Eye (tissue), 1 donor: ENCODE data around the gene OMP.

Experiments used
- DNase-seq: peaks from one replicate; pipeline ENCODE4 v3.0.0-alpha.2; 2015

Gene OMP

DNA sequence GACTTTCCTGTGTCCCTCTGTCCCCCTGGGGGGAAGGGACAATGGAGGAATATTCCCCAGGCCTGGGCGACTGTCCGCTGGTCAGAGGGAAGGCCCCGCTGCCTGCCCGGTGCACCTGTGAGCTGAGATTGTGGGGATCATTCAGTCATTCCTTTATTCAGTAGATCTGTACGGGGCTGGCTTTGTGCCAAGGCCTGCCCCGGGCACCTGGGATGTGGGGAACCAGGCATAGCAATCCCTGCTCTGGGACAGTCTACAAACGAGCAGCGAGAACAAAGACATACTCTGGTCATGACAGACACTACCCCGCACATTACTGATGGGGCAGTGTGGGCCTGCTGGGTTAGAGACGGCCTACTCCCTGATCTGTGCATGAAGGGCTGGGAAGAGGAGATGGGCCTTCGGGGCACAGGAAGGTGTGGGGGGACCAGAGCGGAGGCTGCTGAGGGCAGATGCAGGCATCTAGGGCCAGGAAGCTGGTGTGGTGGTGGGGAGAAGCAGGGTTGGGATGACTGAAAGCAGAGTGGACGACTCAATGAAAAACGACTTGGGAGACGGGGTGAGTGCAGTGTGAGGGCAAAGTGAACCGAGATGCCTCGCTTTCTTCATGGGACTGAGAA is 23.6 kb downstream of the OMP start:
- no peak for DNase-seq

- no peak for DNase-seq
These were observed 24.2 kb downstream of the OMP start for GRCh38 chr11:77126861-77127234.

DNA sequence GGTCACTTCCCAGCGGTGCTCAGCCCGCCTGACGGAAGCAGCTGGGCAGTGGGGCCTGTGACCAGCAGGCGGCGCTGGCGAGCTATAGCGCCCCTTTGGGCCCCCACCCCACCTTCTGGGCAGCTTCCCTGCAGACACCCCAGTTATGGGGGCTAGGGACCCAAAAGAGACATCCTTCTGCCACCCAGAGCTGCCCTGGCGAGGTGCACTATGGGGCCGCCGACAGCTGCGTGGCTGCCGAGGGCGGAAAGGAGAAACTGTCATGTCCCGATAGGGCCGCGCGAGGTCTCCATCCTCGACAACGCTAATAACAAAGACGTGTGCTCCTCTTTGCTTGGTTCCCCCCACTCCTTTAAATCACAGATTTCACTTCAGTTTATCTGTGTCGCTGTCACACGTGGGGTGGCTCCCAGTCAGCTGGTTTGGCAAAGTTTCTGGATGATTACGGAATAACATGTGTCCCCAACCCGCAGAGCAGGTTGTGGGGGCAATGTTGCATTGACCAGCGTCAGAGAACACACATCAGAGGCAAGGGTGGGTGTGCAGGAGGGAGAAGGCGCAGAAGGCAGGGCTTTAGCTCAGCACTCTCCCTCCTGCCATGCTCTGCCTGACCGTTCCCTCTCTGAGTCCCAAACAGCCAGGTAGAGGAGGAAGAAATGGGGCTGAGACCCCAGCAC is 24.7 kb downstream of the OMP start:
- DNase-seq: peak; percentile 90

GRCh38 chr11:77127920-77128691 is 25.5 kb downstream of the OMP start, which contains the start of gene MYO7A:
Gene MYO7A, plus strand, starts transcription at chr11:77128246. Its CDS starts 2,389 bp downstream, at chr11:77130635.
- DNase-seq: peak; percentile 86

DNA sequence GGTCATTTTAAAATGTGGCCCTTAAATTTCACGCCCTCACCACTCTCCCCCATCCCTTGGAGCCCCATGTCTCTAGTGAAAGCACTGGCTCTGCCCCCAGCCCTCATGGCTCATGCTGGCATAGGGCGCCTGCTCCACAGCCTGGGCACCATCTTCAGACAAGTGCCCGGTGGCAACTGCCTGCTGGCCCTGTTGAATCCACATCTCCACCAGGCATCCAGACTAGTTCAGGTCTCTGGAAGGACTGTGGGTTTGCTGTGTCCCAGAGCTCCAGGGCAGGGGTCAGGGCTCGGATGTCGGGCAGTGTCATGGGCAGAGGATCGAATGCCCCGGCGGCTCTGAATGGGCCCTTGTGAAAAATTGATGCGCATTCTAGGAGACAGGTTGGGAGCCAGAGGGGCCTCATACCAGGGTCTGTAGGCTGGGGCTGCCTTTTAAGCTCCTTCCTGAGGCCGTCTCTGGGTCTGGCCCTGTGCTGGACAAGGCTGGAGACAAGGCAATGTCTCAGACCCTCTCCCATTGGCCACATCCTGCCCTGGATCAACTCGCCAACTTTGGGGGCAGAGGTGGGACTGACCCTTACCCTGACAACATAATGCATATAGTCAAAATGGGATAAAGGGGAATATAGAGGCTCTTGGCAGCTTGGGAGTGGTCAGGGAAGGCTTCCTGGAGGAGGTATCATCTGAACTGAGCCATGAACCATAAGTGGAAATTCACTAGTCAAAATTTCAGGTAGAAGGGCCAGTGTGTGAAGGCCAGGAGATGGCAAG is 26.6 kb downstream of the OMP start:
- no peak for DNase-seq

- no peak for DNase-seq
These were observed 27.5 kb downstream of the OMP start for GRCh38 chr11:77129842-77130756.

DNA sequence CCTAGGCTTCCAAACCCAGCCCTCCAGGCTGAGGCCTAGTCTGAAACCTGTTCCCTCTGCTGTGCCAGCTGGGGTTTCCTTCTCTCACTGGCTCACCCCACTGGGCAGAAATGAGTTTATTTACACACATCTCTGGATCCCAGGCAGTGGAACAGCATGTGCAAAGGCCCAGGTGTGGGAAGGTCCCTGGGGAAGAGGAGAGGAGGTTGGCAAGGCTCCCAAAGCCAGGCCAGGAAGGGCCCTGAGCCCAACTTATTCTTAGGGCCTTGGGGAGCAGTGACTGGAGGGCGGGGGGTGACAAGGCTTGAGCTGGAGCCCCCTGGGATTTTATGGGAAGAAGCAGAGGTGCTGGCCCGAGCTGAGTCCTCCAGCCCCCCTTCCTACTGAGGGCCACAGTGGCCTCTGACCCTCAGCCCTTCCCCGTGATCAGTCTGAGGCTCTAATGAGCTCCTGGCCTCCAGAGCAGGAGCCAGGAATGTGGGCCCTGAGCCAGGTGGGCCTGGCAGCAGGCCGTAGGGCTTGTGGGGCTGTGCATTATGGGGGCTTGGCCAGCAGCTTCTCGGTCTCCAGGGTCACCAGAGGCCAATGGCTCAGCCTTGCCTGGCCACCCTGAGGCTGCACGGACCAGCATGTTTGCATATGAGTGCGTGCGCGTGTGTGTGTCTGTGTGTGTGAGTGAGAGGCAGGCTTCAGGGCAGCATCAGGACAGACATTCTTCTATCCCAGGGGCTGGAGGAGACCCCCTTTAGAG is 28.3 kb downstream of the OMP start:
- DNase-seq: peak; percentile 57

- DNase-seq: no peak
These were observed 28.9 kb downstream of the OMP start for GRCh38 chr11:77131560-77131959.

DNA sequence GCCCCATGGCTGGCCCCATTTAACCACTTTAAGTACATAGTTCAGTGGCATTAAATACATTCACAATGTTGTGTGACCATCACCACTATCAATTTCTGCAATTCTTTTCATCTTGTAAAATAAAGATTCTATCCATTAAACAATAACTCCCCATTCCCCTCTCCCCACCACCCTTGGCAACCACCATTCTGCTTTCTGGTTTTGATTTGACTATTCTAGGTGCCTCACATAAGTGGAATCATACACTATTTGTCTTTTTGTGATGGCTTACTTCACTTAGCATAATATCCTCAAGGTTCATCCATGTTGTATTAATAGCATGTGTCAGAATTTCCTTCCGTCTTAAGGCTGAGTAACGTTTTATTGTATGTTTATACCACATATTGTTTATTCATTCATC is 32.4 kb downstream of the OMP start:
- no peak for DNase-seq

DNA sequence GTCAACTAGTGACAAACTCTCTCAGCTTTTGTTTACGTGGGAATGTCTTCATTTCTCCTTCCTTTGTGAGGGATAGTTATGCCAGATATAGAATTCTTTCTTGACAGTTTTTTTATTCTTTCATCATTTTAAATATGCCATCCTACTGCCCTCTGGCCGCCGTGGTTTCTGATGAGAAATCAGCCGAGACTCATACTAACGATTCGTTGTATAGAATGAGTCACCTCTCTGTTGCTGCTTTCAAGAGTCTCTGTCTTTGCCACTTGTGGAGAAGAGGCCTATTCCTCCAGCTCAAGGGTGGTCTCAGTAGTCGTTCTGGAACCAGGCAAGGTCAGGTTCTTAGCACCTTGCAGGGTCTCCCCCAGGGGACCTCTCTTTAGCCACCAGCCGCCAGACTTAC is 33.4 kb downstream of the OMP start:
- DNase-seq: no peak

DNA sequence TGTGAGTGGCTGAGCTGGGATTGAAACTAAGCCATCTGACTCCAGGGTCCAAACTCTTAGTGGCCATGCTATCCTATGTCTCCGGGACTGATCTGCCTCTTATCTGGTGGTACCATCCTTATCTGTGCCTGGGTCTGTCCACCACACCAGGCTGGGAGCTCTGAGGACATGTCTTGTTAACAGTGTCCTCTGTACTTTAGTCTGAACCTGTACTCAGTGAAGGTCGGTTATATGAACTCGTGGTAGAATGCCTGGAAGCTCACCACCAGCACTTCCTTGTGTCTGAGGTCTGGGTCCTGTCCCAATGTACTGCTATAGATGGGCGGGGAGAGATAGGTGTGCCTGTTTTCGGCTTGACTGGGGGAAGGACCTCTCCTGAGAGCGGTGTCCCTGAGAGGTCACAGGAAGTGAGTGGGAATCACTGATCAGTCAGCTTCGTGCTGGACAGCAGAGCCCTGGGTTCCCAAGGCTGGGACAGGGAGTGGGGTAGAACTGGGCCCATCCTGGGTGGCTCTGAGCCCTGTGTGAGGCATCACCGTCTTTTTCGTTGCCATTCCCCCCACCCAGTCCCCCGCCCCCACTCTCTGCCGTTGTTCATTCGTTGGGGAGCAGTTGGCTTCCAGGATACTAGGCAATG is 34.3 kb downstream of the OMP start:
- DNase-seq: no peak

- DNase-seq: no peak
These were observed 34.8 kb downstream of the OMP start for GRCh38 chr11:77137421-77137820.

- no peak for DNase-seq
These were observed 35.5 kb downstream of the OMP start for GRCh38 chr11:77138106-77138649.

GRCh38 chr11:77139201-77139600 is 36.6 kb downstream of the OMP start:
- DNase-seq: no peak

DNA sequence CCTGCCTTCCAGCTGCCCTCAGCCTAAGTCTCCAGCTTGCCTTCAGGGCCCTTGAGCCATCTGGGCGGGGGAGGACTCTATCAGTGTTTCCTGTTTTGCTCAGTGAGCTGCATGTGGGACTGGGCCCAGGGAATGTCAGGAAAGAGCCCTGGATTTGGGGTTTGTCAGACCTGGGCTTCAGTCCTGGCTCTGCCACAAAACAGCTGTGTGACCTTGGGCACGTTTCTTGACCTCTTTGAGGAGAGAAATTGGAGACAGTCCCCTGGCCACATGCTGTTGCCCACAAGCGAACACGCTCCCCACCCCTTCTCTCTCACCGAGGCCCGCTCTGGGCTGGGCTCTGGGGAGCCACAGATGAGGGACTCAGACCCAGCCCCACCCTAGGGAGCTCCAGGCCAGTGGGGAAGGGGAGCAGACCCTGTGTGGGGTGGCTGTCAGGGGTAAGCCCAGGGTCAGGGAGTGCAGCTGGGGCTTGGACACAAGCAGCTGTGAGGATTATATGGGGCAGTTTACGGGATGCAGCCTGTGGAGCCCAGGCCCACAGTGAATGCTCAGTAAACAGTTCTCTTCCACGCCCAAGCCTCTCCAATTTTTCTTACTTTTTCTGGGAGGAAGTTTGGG is 37.7 kb downstream of the OMP start:
- no peak for DNase-seq

GRCh38 chr11:77141034-77141433 is 38.4 kb downstream of the OMP start:
- DNase-seq: no peak

- no peak for DNase-seq
These were observed 38.8 kb downstream of the OMP start for GRCh38 chr11:77141475-77141874.

GRCh38 chr11:77142091-77142975 is 39.7 kb downstream of the OMP start:
- no peak for DNase-seq

GRCh38 chr11:77143405-77144020 is 40.9 kb downstream of the OMP start:
- DNase-seq: no peak
